ENCODE measurements around the gene AATK.

AATK gene

GRCh38 chr17:81119223-81120148, 46.5 kb downstream of the AATK start:
- peak; percentile 96 for DNase-seq
- Mint-ChIP-seq H3K27me3 (ENCODE audit: low read depth, poor library complexity) (no peaks in the 10 kb centered on the region), H3K4me3 (peak overlapping the region; percentile 70), H3K27ac (peak overlapping the region; percentile 48), H3K9me3 (no peaks in the 10 kb centered on the region), H3K4me1 (peaks cover 12% of the 10 kb centered on the region), H3K36me3 (ENCODE audit: low read depth) (no peaks in the 10 kb centered on the region)
- peak; percentile 13 for TF ChIP-seq CTCF (IDR thresholded peaks at IDR 0.05)

GRCh38 chr17:81118308-81119221, 47.5 kb downstream of the AATK start:
- H3K36me3 Mint-ChIP-seq (ENCODE audit: low read depth), result no peaks in the 10 kb centered on the region
- H3K27me3 Mint-ChIP-seq (ENCODE audit: low read depth, poor library complexity), result no peaks in the 10 kb centered on the region
- H3K9me3 Mint-ChIP-seq, result no peaks in the 10 kb centered on the region
- peak overlapping the region; percentile 54 for H3K27ac Mint-ChIP-seq
- DNase-seq, result no peak
- no peak for TF ChIP-seq CTCF (IDR thresholded peaks at IDR 0.05)
- H3K4me3 Mint-ChIP-seq, result peak overlapping the region; percentile 64
- H3K4me1 Mint-ChIP-seq, result peaks cover 12% of the 10 kb centered on the region

GRCh38 chr17:81117672-81118198, 48.3 kb downstream of the AATK start:
- no peak for TF ChIP-seq CTCF (IDR thresholded peaks at IDR 0.05)
- no peak overlapping the region for H3K4me3 Mint-ChIP-seq
- no peak for DNase-seq
- H3K36me3 Mint-ChIP-seq (ENCODE audit: low read depth), result no peaks in the 10 kb centered on the region
- no peak overlapping the region for H3K27ac Mint-ChIP-seq
- H3K27me3 Mint-ChIP-seq (ENCODE audit: low read depth, poor library complexity), result no peaks in the 10 kb centered on the region
- H3K9me3 Mint-ChIP-seq, result no peaks in the 10 kb centered on the region
- peaks cover 12% of the 10 kb centered on the region for H3K4me1 Mint-ChIP-seq

- no peaks in the 10 kb centered on the region for H3K27me3 Mint-ChIP-seq (ENCODE audit: low read depth, poor library complexity)
- H3K27ac Mint-ChIP-seq, result no peak overlapping the region
- H3K9me3 Mint-ChIP-seq, result no peaks in the 10 kb centered on the region
- no peaks in the 10 kb centered on the region for H3K36me3 Mint-ChIP-seq (ENCODE audit: low read depth)
- no peak for TF ChIP-seq CTCF (IDR thresholded peaks at IDR 0.05)
- DNase-seq, result no peak
- peaks cover 12% of the 10 kb centered on the region for H3K4me1 Mint-ChIP-seq
- no peak overlapping the region for H3K4me3 Mint-ChIP-seq
Observed at GRCh38 chr17:81116704-81117103, 49.3 kb downstream of the AATK start.

GRCh38 chr17:81115749-81116464, 50.1 kb downstream of the AATK start:
- no peak for DNase-seq
- H3K27me3 Mint-ChIP-seq (ENCODE audit: low read depth, poor library complexity), result no peaks in the 10 kb centered on the region
- H3K4me1 Mint-ChIP-seq, result peaks cover 12% of the 10 kb centered on the region
- no peaks in the 10 kb centered on the region for H3K36me3 Mint-ChIP-seq (ENCODE audit: low read depth)
- H3K27ac Mint-ChIP-seq, result peak overlapping the region; percentile 32
- H3K4me3 Mint-ChIP-seq, result no peak overlapping the region
- H3K9me3 Mint-ChIP-seq, result no peaks in the 10 kb centered on the region
- no peak for TF ChIP-seq CTCF (IDR thresholded peaks at IDR 0.05)
